Esophagus squamous epithelium (tissue), 4 donors: ENCODE measurements around the gene ACP7.

Experiments used
- POLR2A ChIP-seq, 4 donors: fragments of 450-650 bp; IDR thresholded peaks; one replicate each; pipeline ENCODE4 v1.6.1; 2017; ENCODE audit warnings: antibody characterized with exemption in 4 of 4, mild to moderate bottlenecking in 4 of 4, moderate library complexity in 3 of 4
- TF ChIP-seq, protein P1 (sequence below), 6 experiments: fragments of 450-650 bp in 4 of 6; fragments of 200-600 bp in 2 of 6; sonication (generic) in 2 of 6; IDR thresholded peaks; one replicate each; pipeline ENCODE4 v1.5.1; 2016 to 2019; ENCODE audit warnings: antibody characterized with exemption in 6 of 6, mild to moderate bottlenecking in 4 of 6, moderate library complexity in 4 of 6

DNA sequence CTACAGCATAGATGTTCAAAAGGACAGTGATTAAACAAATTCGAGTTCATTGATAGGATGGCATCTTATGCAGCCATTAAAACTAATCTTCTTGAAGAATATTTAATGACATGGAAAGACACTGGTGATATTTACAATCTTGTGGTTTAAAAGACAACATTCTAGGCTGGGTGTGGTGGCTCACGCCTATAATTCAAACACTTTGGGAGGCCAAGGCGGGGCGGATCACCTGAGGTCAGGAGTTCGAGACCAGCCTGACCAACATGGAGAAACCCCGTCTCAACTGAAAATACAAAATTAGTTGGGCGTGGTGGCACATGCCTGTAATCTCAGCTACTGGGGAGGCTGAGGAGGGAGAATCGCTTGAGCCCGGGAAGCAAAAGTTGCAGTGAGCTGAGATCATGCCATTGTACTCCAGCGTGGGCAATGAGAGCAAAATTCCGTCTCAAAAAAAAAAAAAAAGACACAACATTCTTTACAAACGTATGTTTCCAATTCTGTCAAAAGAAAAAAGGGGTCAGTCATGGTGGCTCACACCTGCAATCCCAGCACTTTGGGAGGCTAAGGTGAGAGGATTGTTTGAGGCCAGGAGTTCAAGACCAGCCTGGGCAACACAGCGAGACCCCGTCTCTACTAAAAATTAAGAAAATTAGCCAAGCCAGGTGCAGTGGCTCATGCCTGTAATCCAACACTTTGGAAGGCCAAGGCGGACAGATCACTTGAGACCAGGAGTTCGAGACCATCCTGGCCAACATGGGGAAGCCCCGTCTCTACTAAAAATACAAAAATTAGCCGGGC lies 39.0 kb downstream of the ACP7 start:
- no peak for TF ChIP-seq POLR2A (IDR thresholded peaks at IDR 0.05)
- TF ChIP-seq, protein P1, sequence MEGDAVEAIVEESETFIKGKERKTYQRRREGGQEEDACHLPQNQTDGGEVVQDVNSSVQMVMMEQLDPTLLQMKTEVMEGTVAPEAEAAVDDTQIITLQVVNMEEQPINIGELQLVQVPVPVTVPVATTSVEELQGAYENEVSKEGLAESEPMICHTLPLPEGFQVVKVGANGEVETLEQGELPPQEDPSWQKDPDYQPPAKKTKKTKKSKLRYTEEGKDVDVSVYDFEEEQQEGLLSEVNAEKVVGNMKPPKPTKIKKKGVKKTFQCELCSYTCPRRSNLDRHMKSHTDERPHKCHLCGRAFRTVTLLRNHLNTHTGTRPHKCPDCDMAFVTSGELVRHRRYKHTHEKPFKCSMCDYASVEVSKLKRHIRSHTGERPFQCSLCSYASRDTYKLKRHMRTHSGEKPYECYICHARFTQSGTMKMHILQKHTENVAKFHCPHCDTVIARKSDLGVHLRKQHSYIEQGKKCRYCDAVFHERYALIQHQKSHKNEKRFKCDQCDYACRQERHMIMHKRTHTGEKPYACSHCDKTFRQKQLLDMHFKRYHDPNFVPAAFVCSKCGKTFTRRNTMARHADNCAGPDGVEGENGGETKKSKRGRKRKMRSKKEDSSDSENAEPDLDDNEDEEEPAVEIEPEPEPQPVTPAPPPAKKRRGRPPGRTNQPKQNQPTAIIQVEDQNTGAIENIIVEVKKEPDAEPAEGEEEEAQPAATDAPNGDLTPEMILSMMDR (IDR thresholded peaks at IDR 0.05), result no peak
